Neural progenitor cell (in vitro differentiated cells): Measurements from ENCODE around the gene TLNRD1.

Experiments used
- CTCF ChIP-seq: fragments of 200-600 bp; sonication (generic); IDR thresholded peaks from 2 replicates; pipeline ENCODE4 v1.5.1; 2017; ENCODE audit warnings: antibody characterized with exemption, mild to moderate bottlenecking
- EZH2 ChIP-seq: fragments of 200-600 bp; sonication (generic); IDR thresholded peaks from 2 replicates; pipeline ENCODE4 v1.6.1; 2017; ENCODE audit warnings: antibody characterized with exemption, mild to moderate bottlenecking, moderate library complexity

- TF ChIP-seq CTCF (no peak), EZH2 (no peak)
These were observed 10.9 kb upstream of the TLNRD1 start, which contains the start of gene MESD for GRCh38 chr15:80989518-80990478.
